ENCODE data around the gene ARMC10.

The ARMC10 gene

GRCh38 chr7:103124429-103124979 lies 49.6 kb downstream of the ARMC10 start:
- TF ChIP-seq TEAD4 (IDR thresholded peaks at IDR 0.05), result no peak
- TF ChIP-seq EP300 (IDR thresholded peaks at IDR 0.05; ENCODE audit: borderline replicate concordance), result no peak
- no peak for TF ChIP-seq FOXM1 (IDR thresholded peaks at IDR 0.05; ENCODE audit: borderline replicate concordance, low read depth)
- TF ChIP-seq TAF1 (IDR thresholded peaks at IDR 0.05; ENCODE audit: low read depth), result no peak
- no peak for TF ChIP-seq USF1 (IDR thresholded peaks at IDR 0.05)
- no peak for TF ChIP-seq TCF12 (IDR thresholded peaks at IDR 0.05; ENCODE audit: low read depth)
- no peak for TF ChIP-seq RAD21 (IDR thresholded peaks at IDR 0.05; ENCODE audit: low read depth)
- TF ChIP-seq NFIC (IDR thresholded peaks at IDR 0.05), result no peak
- no peak for TF ChIP-seq EGR1 (IDR thresholded peaks at IDR 0.05)
- TF ChIP-seq YY1 (IDR thresholded peaks at IDR 0.05; ENCODE audit: low read depth), result no peak
- TF ChIP-seq MAX (IDR thresholded peaks at IDR 0.05), result no peak
- TF ChIP-seq CREB1 (IDR thresholded peaks at IDR 0.05; ENCODE audit: low read depth), result no peak
- TF ChIP-seq REST (IDR thresholded peaks at IDR 0.05; ENCODE audit: low read depth), result no peak

- TF ChIP-seq USF1 (IDR thresholded peaks at IDR 0.05) (no peak), TAF1 (IDR thresholded peaks at IDR 0.05; ENCODE audit: low read depth) (no peak), REST (IDR thresholded peaks at IDR 0.05; ENCODE audit: low read depth) (no peak), MAX (IDR thresholded peaks at IDR 0.05) (no peak), FOXM1 (IDR thresholded peaks at IDR 0.05; ENCODE audit: borderline replicate concordance, low read depth) (no peak), CREB1 (IDR thresholded peaks at IDR 0.05; ENCODE audit: low read depth) (no peak), TCF12 (IDR thresholded peaks at IDR 0.05; ENCODE audit: low read depth) (no peak), EGR1 (IDR thresholded peaks at IDR 0.05) (no peak), ZBTB7A (IDR thresholded peaks at IDR 0.05; ENCODE audit: low read depth) (no peak), YY1 (IDR thresholded peaks at IDR 0.05; ENCODE audit: low read depth) (no peak), RAD21 (IDR thresholded peaks at IDR 0.05; ENCODE audit: low read depth) (no peak), EP300 (IDR thresholded peaks at IDR 0.05; ENCODE audit: borderline replicate concordance) (no peak), CEBPB (IDR thresholded peaks at IDR 0.05) (no peak), NFIC (IDR thresholded peaks at IDR 0.05) (no peak), TEAD4 (IDR thresholded peaks at IDR 0.05) (no peak)
Measured at GRCh38 chr7:103127006-103127405, 52.1 kb downstream of the ARMC10 start.

- TF ChIP-seq NFIC (IDR thresholded peaks at IDR 0.05), result no peak
- TF ChIP-seq CEBPB (IDR thresholded peaks at IDR 0.05), result no peak
- TF ChIP-seq TEAD4 (IDR thresholded peaks at IDR 0.05), result no peak
- TF ChIP-seq USF1 (IDR thresholded peaks at IDR 0.05), result no peak
- TF ChIP-seq TAF1 (IDR thresholded peaks at IDR 0.05; ENCODE audit: low read depth), result no peak
- no peak for TF ChIP-seq TCF12 (IDR thresholded peaks at IDR 0.05; ENCODE audit: low read depth)
- no peak for TF ChIP-seq YY1 (IDR thresholded peaks at IDR 0.05; ENCODE audit: low read depth)
- TF ChIP-seq MAX (IDR thresholded peaks at IDR 0.05), result no peak
- TF ChIP-seq ZBTB7A (IDR thresholded peaks at IDR 0.05; ENCODE audit: low read depth), result no peak
- TF ChIP-seq FOXM1 (IDR thresholded peaks at IDR 0.05; ENCODE audit: borderline replicate concordance, low read depth), result no peak
- no peak for TF ChIP-seq EGR1 (IDR thresholded peaks at IDR 0.05)
- TF ChIP-seq CREB1 (IDR thresholded peaks at IDR 0.05; ENCODE audit: low read depth), result no peak
- TF ChIP-seq REST (IDR thresholded peaks at IDR 0.05; ENCODE audit: low read depth), result no peak
- TF ChIP-seq EP300 (IDR thresholded peaks at IDR 0.05; ENCODE audit: borderline replicate concordance), result no peak
- no peak for TF ChIP-seq RAD21 (IDR thresholded peaks at IDR 0.05; ENCODE audit: low read depth)
Measured at GRCh38 chr7:103129702-103130549, 55.0 kb downstream of the ARMC10 start.

Measured in Ishikawa (cell line).